HAP-1 (cell line): ENCODE data around the gene NDC80.
"Not testable (repeated sequence)": the region's sequence is repeated elsewhere in the genome, so short reads cannot be mapped to it uniquely, and the experiment has no call there.

Source experiments
- DNase-seq, 2 experiments: peaks; one replicate each; pipeline ENCODE4 v3.0.0-alpha.2; 2016 to 2020; ENCODE audit warnings: low spot score in 2 of 2
- H3K27me3 ChIP-seq: fragments of 250-450 bp; sonication (Bioruptor Pico); 2 replicates; pipeline ENCODE4 v1.5.1; 2020; ENCODE audit warnings: low read depth, mild to moderate bottlenecking, moderate library complexity
- H3K36me3 ChIP-seq: fragments of 250-450 bp; sonication (Bioruptor Pico); replicated peaks from 2 replicates; pipeline ENCODE4 v1.5.1; 2020; ENCODE audit warnings: mild to moderate bottlenecking
- H3K4me1 ChIP-seq: fragments of 250-450 bp; sonication (Bioruptor Pico); 2 replicates; pipeline ENCODE4 v1.5.1; 2020; ENCODE audit warnings: mild to moderate bottlenecking
- H3K4me3 ChIP-seq: fragments of 250-450 bp; sonication (Bioruptor Pico); 2 replicates; pipeline ENCODE4 v1.5.1; 2020; ENCODE audit warnings: mild to moderate bottlenecking, moderate library complexity
- H3K9me3 ChIP-seq: fragments of 250-450 bp; sonication (Bioruptor Pico); 2 replicates; pipeline ENCODE4 v1.5.1; 2020; ENCODE audit warnings: mild to moderate bottlenecking, moderate library complexity
- in situ Hi-C: fragments of 300-500 bp; cut with MboI; formaldehyde crosslinking; loops from 3 replicates; pipeline ENCODE4 v1.14.3; 2020; ENCODE audit warnings: low sequenced_read_pairs, inconsistent platforms, mixed read lengths

Gene NDC80

GRCh38 chr18:2538844-2539243 is 32.5 kb upstream of the NDC80 start:
- Histone ChIP-seq H3K27me3 (no peaks in the 10 kb centered on the region), H3K4me1 (no peaks in the 10 kb centered on the region), H3K9me3 (no peaks in the 10 kb centered on the region), H3K4me3 (no peak overlapping the region), H3K36me3 (no peaks in the 10 kb centered on the region; the same call in 1 of the 2 replicates)
- in situ Hi-C loops = loop anchor here (25.0 kb wide), 1 partner anchor 402 kb away; no protein-coding TSS in a partner anchor
- DNase-seq = no peak

- in situ Hi-C loops = loop anchor here (25.0 kb wide), 1 partner anchor 403 kb away; no protein-coding TSS in a partner anchor
- Histone ChIP-seq H3K9me3 (no peaks in the 10 kb centered on the region), H3K27me3 (no peaks in the 10 kb centered on the region), H3K36me3 (peaks cover 1% of the 10 kb centered on the region; the same call in 1 of the 2 replicates), H3K4me1 (no peaks in the 10 kb centered on the region), H3K4me3 (no peak overlapping the region)
- DNase-seq = no peak
Observed at GRCh38 chr18:2540575-2540974, 30.8 kb upstream of the NDC80 start.

GRCh38 chr18:2541925-2542563 is 29.3 kb upstream of the NDC80 start:
- not testable (repeated sequence) for H3K36me3 ChIP-seq, H3K4me3 ChIP-seq, H3K27me3 ChIP-seq, H3K4me1 ChIP-seq, H3K9me3 ChIP-seq
- peak in 1 of 2 experiments; percentile 60 for DNase-seq
- in situ Hi-C loops = loop anchor here (25.0 kb wide), 1 partner anchor 405 kb away; no protein-coding TSS in a partner anchor

- Histone ChIP-seq H3K4me3 (no peak overlapping the region), H3K27me3 (no peaks in the 10 kb centered on the region), H3K4me1 (no peaks in the 10 kb centered on the region), H3K36me3 (peaks cover 10% of the 10 kb centered on the region), H3K9me3 (no peaks in the 10 kb centered on the region)
- in situ Hi-C loops = loop anchor here (25.0 kb wide), 1 partner anchor 408 kb away; no protein-coding TSS in a partner anchor
- DNase-seq = no peak
Observed at GRCh38 chr18:2545155-2545554, 26.2 kb upstream of the NDC80 start.

GRCh38 chr18:2547477-2548087 is 23.8 kb upstream of the NDC80 start:
- Histone ChIP-seq H3K36me3 (peaks cover 10% of the 10 kb centered on the region), H3K9me3 (no peaks in the 10 kb centered on the region), H3K4me3 (no peak overlapping the region), H3K4me1 (no peaks in the 10 kb centered on the region), H3K27me3 (no peaks in the 10 kb centered on the region)
- in situ Hi-C loops = loop anchor here (25.0 kb wide), 1 partner anchor 410 kb away; no protein-coding TSS in a partner anchor
- DNase-seq = peak in 1 of 2 experiments; percentile 52

- no peak overlapping the region for H3K4me3 ChIP-seq
- in situ Hi-C loops = loop anchor here (25.0 kb wide), 1 partner anchor 412 kb away; no protein-coding TSS in a partner anchor
Observed at GRCh38 chr18:2549462-2549861, 21.9 kb upstream of the NDC80 start.

GRCh38 chr18:2551425-2551824 is 19.9 kb upstream of the NDC80 start:
- DNase-seq = no peak
- in situ Hi-C loops = loop anchor here (10.0 kb wide), 1 partner anchor 1687 kb away; no protein-coding TSS in a partner anchor
- Histone ChIP-seq H3K36me3 (peaks cover under 1% of the 10 kb centered on the region), H3K4me3 (no peak overlapping the region), H3K9me3 (no peaks in the 10 kb centered on the region), H3K4me1 (no peaks in the 10 kb centered on the region), H3K27me3 (no peaks in the 10 kb centered on the region)

More at GRCh38 chr18:2549462-2549861, 21.9 kb upstream of the NDC80 start:
- no peaks in the 10 kb centered on the region for H3K4me1 ChIP-seq
- no peaks in the 10 kb centered on the region for H3K9me3 ChIP-seq
- DNase-seq = no peak
- peaks cover 10% of the 10 kb centered on the region for H3K36me3 ChIP-seq
- no peaks in the 10 kb centered on the region for H3K27me3 ChIP-seq

GRCh38 chr18:2554696-2555095 is 16.7 kb upstream of the NDC80 start:
- Histone ChIP-seq H3K27me3 (no peaks in the 10 kb centered on the region), H3K36me3 (no peaks in the 10 kb centered on the region; the same call in 1 of the 2 replicates), H3K4me3 (no peak overlapping the region), H3K9me3 (no peaks in the 10 kb centered on the region), H3K4me1 (no peaks in the 10 kb centered on the region)
- in situ Hi-C loops = loop anchor here (10.0 kb wide), 1 partner anchor 1690 kb away; no protein-coding TSS in a partner anchor
- DNase-seq = no peak

- H3K36me3 ChIP-seq = no peaks in the 10 kb centered on the region; the same call in 1 of the 2 replicates
- in situ Hi-C loops = loop anchor here (10.0 kb wide), 1 partner anchor 1691 kb away; no protein-coding TSS in a partner anchor
- DNase-seq = no peak
- H3K27me3 ChIP-seq = no peaks in the 10 kb centered on the region
- no peaks in the 10 kb centered on the region for H3K4me1 ChIP-seq
- no peak overlapping the region for H3K4me3 ChIP-seq
- H3K9me3 ChIP-seq = no peaks in the 10 kb centered on the region
Observed at GRCh38 chr18:2555895-2556294, 15.5 kb upstream of the NDC80 start.

- no peaks in the 10 kb centered on the region for H3K4me1 ChIP-seq
- no peaks in the 10 kb centered on the region for H3K27me3 ChIP-seq
- no peaks in the 10 kb centered on the region for H3K36me3 ChIP-seq
- DNase-seq = no peak
- in situ Hi-C loops = loop anchor here (10.0 kb wide), 1 partner anchor 1693 kb away; no protein-coding TSS in a partner anchor
- H3K4me3 ChIP-seq = no peak overlapping the region
- no peaks in the 10 kb centered on the region for H3K9me3 ChIP-seq
Observed at GRCh38 chr18:2557536-2557935, 13.8 kb upstream of the NDC80 start.

GRCh38 chr18:2559249-2559648 is 12.1 kb upstream of the NDC80 start:
- Histone ChIP-seq H3K9me3 (no peaks in the 10 kb centered on the region), H3K36me3 (peaks cover 4% of the 10 kb centered on the region; the same call in 1 of the 2 replicates), H3K27me3 (no peaks in the 10 kb centered on the region), H3K4me1 (no peaks in the 10 kb centered on the region), H3K4me3 (no peak overlapping the region)
- in situ Hi-C loops = loop anchor here (10.0 kb wide), 1 partner anchor 1694 kb away; no protein-coding TSS in a partner anchor
- no peak for DNase-seq

- no peak for DNase-seq
- Histone ChIP-seq H3K27me3 (no peaks in the 10 kb centered on the region), H3K36me3 (peaks cover 7% of the 10 kb centered on the region), H3K4me3 (no peak overlapping the region), H3K9me3 (no peaks in the 10 kb centered on the region), H3K4me1 (no peaks in the 10 kb centered on the region; the same call in 1 of the 2 replicates)
- in situ Hi-C loops = no loop called here
Observed at GRCh38 chr18:2564373-2564772, 7.0 kb upstream of the NDC80 start.

GRCh38 chr18:2568129-2568528 is 3.2 kb upstream of the NDC80 start:
- Histone ChIP-seq H3K27me3 (no peaks in the 10 kb centered on the region), H3K9me3 (no peaks in the 10 kb centered on the region), H3K36me3 (peaks cover 10% of the 10 kb centered on the region), H3K4me1 (peaks cover 9% of the 10 kb centered on the region), H3K4me3 (no peak overlapping the region)
- in situ Hi-C loops = no loop called here
- no peak for DNase-seq

- Histone ChIP-seq H3K4me1 (peaks cover 11% of the 10 kb centered on the region), H3K36me3 (peaks cover 11% of the 10 kb centered on the region), H3K9me3 (no peaks in the 10 kb centered on the region), H3K27me3 (no peaks in the 10 kb centered on the region), H3K4me3 (no peak overlapping the region)
- in situ Hi-C loops = no loop called here
- DNase-seq = no peak
Observed at GRCh38 chr18:2568605-2569004, 2.8 kb upstream of the NDC80 start.
